ENCODE results near the gene B3GALT5.

GRCh38 chr21:39650306-39650705 is 37.6 kb downstream of the B3GALT5 start:
- TF ChIP-seq, protein P1, sequence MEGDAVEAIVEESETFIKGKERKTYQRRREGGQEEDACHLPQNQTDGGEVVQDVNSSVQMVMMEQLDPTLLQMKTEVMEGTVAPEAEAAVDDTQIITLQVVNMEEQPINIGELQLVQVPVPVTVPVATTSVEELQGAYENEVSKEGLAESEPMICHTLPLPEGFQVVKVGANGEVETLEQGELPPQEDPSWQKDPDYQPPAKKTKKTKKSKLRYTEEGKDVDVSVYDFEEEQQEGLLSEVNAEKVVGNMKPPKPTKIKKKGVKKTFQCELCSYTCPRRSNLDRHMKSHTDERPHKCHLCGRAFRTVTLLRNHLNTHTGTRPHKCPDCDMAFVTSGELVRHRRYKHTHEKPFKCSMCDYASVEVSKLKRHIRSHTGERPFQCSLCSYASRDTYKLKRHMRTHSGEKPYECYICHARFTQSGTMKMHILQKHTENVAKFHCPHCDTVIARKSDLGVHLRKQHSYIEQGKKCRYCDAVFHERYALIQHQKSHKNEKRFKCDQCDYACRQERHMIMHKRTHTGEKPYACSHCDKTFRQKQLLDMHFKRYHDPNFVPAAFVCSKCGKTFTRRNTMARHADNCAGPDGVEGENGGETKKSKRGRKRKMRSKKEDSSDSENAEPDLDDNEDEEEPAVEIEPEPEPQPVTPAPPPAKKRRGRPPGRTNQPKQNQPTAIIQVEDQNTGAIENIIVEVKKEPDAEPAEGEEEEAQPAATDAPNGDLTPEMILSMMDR (IDR thresholded peaks at IDR 0.05), result no peak
- TF ChIP-seq POLR2A (IDR thresholded peaks at IDR 0.05), result no peak
